ENCODE results near the gene ADAMTS3.

The ADAMTS3 gene

DNA sequence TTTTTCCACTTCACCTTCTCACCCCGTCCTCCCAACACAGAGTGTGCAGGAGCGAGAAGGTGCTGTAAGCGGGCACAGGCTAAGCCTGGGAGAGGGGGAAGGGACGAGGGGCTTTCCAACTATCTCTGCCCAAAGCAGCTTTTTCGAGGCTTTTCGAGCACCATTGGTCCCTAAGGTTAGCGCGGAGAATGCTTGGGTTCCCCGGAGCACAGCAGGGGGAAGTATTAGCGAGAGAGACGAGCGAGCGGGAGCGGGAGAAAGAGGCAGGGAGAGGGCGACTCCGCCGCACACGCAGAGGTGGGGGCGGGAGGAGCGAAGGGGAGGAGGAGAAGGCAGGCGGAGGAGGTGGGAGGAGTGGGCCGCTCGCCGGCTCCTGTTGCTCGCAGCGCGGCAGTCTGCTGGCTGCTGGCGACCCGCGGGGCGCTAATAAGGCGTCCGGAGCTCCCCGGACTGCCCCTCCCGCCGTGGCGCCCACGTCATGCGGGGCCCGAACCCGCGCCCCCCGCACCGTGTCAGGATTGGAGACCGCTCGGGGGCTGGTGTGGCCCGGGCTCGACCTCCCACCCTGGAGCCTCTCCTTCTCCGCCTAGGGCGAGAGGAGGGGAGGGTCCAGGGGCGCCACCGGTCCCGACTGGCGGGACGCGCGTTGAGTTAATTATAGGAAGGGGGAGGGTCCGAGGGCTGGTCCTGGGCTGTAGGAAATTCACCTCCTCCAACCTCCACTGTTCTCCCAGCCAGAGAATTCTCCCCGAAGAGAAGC lies at the start of gene ADAMTS3:
Gene ADAMTS3, minus strand, starts transcription at position 263 of the 760 bp plus-strand sequence. CDS start 459 bp downstream, outside the sequence.
- no peak for DNase-seq (ENCODE audit: low read depth)

DNA sequence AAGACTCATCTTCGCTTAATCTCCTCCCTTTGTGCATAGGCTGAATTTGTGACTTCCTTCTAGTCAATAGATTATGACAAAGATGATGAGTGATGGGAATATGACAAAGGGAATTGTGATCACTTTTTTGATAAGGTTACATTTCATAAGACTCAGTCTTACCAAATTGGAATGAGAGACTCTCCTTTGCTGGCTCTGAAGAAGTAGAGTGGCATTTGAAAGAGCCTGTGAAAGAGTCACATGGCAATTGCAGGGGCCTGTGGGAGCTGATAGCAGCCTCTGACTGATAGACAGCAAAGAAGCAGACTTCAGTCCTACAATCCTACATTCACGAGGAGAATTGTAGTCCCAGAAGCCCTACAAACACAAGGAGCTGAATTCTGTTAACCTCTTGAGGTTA lies 44.9 kb upstream of the ADAMTS3 start:
- no peak for DNase-seq (ENCODE audit: low read depth)

DNA sequence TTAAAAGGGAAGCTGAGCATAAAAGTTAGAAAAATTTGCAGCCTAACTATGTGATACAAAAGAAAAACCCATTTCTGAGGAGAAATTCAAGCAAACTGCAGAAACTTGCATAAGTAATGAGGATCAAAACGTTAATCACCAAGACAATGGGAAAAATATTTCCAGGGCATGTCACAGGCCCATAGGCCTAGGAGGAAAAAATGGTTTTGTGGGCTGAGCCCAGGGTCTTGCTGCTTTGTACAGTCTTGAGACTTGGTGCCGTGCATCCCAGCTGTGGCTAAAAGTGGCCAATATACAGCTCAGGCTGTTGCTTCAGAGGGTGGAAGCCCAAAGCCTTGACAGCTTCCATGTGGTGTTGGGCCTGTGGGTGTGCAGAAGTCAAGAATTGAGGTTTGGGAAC lies 37.7 kb upstream of the ADAMTS3 start:
- DNase-seq (ENCODE audit: low read depth): no peak

DNA sequence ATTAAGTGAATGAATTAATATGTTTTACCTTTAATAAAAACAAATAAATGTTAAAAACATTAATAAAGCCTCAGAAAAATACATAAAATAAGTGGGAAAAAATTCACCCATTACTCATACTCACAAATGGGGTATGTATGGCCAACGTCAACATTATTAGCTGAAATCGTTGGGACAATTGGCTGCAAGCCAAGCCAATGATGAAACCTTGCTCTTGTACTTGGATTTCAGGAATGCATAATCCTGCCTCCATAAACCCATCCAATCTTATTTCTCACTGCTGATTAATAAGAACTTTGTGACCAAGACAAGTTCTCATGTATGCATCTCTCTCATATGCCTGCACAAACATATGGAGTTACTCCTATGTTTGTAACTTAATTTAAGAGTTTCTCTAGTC lies 35.3 kb upstream of the ADAMTS3 start:
- peak; percentile 45 for DNase-seq (ENCODE audit: low read depth)

DNA sequence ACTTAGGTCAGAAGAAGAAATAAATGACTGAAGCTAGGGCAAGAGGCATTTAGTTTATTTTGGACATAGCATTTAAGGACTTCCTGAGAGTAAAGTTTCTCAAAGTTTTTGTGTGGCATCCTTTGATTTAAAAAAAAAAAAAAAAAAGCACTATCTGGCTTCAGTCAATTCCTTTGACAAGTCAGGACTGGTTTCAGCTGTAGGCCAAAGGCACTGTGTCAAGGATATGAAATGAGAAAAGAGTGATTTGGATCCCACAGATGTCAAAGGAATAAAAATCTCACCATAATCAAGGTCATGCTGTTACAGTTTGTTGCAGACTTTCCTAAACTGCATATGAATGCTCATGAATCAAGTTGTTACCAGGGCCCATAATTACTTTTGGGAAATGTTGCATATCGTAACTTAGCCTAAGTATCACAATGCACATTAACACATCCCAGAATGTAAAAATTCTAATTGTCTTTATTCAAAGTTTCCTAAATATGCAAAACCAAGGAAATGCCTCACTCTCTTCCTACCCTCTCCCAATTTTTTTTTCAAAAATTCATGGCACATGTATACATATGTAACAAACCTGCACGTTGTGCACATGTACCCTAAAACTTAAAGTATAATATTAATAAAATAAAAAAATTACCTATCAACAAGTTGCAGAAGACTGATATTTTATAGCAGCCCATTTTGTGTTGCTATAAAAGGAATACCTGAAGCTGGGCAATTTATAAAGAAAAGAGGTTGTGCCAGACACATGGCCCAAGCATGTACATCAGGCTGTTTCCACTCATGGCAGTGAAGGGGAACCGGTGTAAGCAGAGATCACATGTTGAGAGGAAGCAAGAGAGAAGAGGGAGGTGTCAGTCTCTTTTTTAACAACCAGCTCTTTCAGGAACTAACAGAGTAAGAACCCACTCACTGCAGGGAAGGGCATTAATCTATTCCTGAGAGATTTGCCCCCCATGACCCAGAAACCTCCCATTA lies 33.7 kb upstream of the ADAMTS3 start:
- no peak for DNase-seq (ENCODE audit: low read depth)

DNA sequence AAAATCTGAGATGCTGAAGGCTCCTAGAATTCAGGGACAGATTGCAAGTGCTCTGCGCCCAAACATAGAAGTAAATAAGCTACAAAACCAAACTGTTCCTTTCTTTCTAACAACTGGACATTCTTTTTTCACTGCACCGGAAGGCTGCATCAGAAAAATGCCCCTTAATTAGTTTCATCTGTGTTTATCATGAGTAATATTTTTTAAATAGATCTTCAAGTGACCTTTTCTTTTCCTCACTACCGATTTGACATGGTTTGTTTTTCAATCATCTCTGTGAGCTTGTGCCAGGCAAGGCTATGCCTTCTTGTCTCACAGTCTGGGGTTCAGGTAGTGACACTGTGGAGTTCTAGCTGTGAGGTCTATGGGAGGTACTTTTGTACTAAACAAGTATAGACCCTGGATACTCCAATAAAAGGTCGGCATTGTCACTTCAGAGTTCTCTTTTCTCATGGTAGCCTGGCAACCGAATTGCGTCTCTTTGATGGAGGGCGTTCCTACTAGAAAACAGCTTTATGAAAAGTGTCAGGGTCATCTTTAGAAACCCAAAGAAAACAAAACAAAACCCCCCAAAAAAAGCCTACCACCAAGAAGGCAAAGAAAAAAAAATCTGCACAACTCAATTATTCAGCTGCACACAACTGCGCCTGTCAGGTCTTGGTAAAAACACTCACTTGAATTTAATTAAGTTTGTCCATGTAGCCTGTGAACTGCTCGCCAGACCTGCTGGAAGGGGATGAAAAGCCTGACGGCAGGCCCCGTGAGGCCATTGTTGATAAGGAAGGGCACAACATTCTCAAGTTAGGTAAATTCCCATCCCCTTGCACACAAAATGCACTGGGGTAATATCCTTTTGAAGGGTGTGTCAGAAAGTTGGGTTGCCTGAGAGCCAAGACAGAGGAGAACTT lies 22.8 kb upstream of the ADAMTS3 start:
- no peak for DNase-seq (ENCODE audit: low read depth)

DNA sequence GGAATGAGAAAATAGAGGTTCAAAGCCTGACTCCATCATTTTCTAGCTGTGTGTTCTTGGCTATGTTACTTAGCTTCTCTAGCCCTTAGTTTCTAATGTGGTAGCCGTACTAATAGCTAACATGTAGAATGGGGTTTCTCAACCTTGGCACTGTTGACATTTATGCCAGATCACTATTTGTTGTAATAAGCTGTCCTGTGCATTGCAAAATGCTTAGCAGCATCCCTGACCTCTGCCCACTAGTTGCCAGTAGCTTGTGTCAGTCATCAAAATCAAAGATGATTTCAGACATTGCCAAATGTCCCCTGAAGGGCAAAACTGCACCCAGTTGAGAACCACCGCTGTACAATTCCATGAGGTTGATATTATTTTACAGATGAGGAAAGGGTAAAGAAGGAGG lies 18.3 kb upstream of the ADAMTS3 start:
- no peak for DNase-seq (ENCODE audit: low read depth)

DNA sequence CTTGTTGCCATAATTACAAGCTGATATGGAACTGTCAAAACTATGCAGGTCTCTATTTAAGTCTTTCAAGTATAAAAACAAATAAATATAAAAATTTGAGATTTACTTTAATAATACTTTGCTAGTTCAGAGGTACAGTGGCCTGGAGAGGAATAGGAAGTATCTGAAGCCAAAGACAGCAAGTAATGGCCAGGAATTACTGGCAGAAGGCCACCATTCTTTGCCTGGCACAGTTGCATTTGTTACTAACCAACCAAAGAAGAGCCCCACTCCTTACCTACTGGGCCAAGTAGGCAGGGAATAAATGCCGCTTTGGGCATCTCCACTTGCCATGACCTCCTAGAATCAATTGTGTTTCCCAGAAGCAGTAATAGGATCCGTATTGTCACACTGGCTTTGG lies 13.8 kb upstream of the ADAMTS3 start:
- no peak for DNase-seq (ENCODE audit: low read depth)

DNA sequence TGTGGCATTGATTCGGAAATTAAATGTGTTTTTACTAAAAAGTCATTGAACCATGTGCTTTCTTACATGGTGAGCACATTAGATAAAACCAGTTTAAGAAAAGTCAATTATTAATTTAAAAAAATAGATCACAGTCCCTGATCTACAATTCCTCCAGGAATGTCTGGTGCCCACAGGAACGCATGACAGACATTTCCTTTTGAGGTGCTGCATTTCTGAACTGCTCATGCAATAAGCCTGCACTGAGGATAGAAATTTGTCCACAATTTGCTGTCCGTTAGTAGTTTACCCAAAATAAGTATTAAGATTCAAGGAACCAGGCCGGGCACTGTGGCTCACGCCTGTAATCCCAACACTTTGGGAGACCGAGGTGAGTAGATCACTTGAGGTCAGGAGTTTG lies 8.2 kb upstream of the ADAMTS3 start:
- DNase-seq (ENCODE audit: low read depth): no peak

DNA sequence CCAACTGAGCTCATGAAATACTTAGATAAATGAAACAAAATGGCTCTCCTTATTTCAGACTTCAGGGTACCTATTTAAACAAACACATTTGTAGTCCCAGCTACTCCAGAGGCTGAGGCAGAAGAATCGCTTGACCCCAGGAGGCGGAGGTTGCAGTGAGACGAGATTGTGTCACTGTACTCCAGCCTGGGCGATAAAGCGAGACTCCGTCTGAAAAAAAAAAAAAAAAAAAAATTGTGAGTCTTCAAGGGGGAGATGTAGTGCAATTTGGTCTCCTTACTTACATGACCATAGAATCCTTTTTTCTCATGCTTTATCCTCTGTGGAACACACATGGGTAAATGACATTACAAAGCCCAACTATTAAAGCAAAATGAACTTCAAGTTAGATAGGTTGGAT lies 2.3 kb upstream of the ADAMTS3 start:
- no peak for DNase-seq (ENCODE audit: low read depth)

DNA sequence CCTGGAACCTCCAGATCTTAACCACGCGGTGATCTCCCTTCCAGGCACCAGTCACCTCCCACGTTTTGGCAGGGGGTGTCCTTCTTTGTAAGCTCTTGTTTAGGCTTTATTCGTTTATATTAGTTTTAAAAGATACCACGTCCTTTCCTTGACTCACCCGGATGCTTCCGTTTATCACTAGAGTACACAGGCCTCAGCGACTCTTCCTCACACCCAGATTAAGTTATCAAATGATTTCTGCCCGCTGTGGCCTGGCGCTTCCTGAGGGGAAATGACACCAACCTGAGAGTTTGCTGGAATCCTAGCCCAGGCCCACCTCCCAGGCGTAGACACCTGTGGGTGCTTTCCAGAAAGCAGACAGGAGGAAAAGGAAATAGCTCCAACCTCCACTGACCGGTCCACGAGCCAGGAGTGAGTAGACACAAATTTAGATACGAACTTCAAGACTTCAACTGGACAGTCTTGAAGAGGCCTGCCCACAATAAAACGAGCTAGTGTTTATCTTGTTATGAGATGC lies 756 bp upstream of the ADAMTS3 start:
- no peak for DNase-seq (ENCODE audit: low read depth)

DNA sequence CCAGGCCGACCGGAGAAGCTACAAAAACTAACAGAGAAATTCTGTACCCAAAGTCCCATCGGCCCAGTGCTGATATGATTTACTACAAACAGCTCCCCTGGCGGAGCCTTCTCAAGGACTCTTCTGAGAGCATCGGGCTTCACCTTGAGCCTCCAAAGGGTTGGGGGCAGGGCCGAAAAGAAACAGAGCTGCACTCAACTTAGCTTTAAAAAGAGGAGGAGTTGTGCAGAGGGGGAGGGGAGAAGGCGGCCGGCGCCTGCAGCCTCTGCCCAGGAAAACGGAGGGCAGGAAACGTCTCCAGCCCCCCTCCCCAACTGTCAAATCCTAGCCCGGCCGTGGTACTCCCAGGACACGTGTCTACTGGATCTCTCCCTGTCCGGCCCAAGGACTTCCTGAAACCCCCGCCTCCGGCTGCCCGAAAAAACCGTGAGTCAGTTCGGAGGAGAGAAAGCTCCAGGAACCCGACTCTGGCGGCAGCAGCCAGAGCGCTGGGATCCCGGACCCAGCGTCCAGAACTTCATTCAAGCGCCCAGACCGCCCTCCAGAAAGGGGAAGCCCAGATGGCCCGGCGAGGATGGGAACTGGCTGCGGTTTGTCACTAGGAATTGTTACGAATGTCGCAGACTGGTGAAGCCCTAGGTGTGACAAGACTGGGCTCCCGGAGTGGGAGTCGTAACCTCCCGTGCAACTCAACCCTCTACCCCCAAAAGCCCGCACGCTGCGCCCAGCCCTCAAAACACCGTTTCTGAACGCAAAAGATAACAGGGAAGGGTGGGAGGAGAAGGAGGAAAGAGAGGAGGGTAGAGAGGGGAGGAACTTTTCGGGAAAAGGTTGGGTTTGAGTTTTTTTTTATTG lies 973 bp downstream of the ADAMTS3 start:
- peak; percentile 67 for DNase-seq (ENCODE audit: low read depth)

DNA sequence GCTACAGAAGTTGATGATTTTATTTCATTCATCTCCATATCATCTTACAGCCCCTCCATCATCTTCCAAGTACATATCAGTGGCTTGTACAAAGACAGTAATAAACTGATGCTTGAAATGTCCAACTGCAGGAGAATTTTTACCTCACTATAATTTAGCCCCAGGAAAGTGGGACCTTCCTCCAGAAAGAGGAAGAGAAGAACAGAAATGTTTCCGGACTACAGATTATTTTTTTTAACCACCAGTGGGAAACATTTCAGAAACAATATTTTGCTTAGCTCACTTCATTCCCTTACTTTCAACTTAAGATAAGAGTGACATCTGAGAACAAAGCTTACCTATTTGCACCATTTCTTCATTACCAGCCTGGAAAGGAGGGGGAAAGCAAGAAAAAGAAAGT lies 2.0 kb downstream of the ADAMTS3 start:
- no peak for DNase-seq (ENCODE audit: low read depth)

DNA sequence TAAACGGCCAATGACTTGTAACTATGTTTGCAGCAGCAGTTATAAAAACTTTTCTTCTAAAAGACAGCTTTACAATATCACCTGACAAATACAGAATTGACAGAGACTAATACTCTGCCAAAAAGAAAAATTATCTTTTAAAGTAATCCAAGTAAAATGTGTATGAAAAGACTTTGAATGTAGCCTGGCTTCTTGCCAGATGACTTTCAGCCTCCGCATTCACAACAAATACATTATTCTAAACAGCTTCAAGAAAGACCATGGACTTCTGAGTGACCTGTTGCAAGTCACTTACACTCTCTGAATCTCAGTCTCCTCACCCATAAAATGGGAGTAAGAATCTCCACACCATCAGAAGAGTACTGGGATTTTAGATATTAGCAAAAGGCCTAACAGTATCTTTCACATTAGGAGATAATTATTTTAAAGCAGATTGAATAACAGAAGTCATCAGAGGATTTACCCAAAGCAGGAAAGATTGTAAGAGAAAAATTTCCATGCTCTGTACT lies 2.5 kb downstream of the ADAMTS3 start:
- DNase-seq (ENCODE audit: low read depth): no peak

DNA sequence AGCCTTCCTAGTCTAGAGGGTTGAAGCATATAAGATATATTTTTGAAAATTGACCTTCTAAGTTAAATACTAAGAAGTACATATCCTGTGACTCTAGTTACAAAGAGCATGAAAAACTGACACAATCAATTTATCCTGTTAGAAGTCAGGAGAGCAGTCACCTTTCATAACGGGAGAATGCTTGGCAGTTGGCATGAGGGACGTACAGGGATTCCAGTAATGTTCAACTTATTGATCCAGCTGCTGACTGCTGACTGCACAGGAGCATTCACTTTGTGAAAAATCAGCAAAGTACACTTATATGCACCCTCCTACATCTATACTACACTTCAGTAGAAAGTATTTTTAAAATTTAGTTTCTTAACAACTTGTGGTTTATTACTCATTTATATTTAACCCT lies 4.2 kb downstream of the ADAMTS3 start:
- DNase-seq (ENCODE audit: low read depth): no peak

DNA sequence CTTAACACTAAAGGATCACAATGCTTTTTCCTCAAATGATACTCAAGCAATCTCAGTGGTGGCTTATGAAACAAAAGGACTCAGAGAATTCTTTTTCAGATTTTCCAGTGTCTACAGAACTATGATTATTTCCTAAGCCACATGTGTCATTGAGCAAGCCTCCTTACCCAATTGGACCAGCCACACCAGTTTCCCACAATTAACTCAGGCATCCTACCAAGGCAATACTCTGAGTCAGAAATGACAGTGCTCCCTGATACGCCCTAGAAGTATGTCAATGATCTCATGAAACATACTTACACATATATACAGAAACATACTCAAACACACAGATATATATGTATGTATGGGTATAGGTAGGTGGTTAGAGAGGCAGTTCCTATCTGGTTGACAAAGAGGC lies 4.8 kb downstream of the ADAMTS3 start:
- no peak for DNase-seq (ENCODE audit: low read depth)

DNA sequence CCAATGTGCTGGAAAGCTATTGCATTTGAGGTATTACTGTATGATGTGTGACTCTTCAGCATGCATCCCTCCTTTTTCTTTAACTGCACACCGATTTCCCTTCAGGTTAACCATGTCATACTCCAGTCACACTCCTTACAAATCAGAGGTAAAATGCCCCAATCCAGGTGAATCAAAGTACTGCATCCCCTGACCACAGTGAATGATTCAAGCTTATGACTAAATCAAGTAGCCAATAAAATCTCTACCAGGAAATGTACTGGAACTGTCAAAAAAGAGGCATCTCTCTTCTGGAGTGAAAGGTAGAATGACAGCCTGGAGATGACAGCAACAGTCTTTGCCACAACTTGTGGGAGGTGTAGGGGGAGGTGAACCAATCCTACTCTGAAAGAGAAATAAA lies 10.4 kb downstream of the ADAMTS3 start:
- DNase-seq (ENCODE audit: low read depth): no peak

DNA sequence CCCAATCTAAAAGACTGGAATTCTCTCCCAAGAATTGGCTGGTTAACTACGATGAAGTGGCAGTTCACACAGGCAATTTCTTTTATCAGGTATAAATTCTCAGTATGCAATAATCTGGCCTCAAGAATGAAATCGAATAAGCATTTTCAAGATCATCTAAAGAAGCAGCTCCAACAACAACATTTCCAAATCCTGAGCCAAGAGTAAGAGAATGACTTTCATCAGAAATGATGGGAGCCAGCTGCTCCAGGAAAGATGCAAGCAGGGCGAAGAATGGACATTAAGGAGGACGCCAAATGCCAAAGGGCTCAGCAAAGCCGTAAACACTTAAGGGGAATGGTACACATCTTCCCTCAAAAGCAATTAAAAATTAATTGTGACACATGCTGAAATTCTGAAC lies 12.0 kb downstream of the ADAMTS3 start:
- DNase-seq (ENCODE audit: low read depth): no peak

DNA sequence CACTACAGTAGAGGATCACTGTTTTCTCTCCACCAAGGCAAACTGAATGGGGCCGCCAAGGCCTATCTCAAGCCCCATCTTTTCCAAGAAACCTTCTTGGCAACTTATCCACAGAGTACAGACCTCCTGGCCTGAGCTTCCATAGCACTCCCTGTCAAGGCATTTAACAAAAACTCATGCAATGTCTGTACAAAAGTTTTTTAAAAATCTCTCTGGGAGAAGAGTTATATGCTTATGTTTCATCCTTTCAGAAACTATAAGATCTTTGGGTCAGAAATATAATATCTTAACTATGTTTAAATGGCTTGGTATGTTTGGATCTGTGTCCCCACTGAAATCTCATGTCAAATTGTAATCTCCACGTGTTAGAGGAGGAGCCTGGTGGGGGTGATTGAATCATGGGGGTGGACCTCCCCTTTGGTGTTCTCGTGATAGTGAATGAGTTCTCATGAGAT lies 13.6 kb downstream of the ADAMTS3 start:
- no peak for DNase-seq (ENCODE audit: low read depth)

DNA sequence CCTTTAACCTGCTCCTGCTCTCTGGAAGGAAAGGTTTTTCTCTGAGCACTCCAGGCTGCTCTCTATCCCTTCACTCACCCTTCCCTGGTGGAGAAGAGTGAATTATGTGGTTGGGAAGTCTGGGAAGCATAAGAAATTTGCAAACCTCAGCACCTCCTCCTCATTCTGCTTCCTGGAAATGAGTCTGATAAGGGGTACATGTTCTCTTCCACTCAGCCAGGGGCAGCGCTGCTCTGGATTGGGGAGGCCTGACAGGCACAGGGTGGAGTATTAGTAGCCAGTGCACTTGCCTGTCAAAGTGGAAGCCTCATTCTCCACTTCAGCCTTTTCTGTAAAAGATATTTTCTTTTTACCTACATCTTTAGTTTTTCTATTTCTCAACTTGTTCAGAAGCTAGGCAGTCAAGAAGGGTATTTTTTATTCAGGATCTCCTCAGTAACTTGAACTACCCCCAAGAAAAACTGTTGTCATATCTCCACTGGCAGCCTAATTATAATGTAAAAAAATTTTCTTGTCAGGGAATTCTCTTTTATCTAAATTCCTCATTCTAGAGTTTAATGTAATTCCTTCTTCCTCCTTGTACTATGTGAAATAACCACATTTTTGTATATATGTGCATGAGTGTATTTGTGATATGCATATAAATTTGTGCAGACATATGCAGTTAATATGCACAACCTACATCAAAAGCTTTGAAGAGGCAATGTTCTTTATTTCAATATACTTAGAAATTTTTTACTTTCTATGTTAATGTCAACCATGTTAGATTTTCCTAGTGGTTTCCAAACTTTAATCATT lies 15.3 kb downstream of the ADAMTS3 start:
- no peak for DNase-seq (ENCODE audit: low read depth)
